Vagina (tissue), 2 donors: Measurements from ENCODE around the gene TIMELESS.

Source experiments
- CTCF ChIP-seq, 3 experiments: fragments of 450-650 bp in 2 of 3; fragments of 200-600 bp in 1 of 3; sonication (generic) in 1 of 3; IDR thresholded peaks; one replicate each; pipeline ENCODE4 v1.5.1; 2017 to 2019; ENCODE audit warnings: antibody characterized with exemption in 3 of 3, mild to moderate bottlenecking in 2 of 3, moderate library complexity in 2 of 3
- POLR2A ChIP-seq, 2 donors: fragments of 450-650 bp; IDR thresholded peaks; one replicate each; pipeline ENCODE4 v1.6.1; 2017; ENCODE audit warnings: antibody characterized with exemption in 2 of 2, mild to moderate bottlenecking in 2 of 2, moderate library complexity in 2 of 2

- TF ChIP-seq CTCF (IDR thresholded peaks at IDR 0.05), result no peak
- no peak for TF ChIP-seq POLR2A (IDR thresholded peaks at IDR 0.05)
Observed at GRCh38 chr12:56457817-56458216, 8.6 kb upstream of the TIMELESS start.
